Uterus (tissue), 2 donors: Measurements from ENCODE around the gene NKX6-1.

ENCODE experiments used
- POLR2A ChIP-seq, 2 donors: fragments of 450-650 bp; IDR thresholded peaks; one replicate each; pipeline ENCODE4 v1.6.1; 2016; ENCODE audit warnings: antibody characterized with exemption in 2 of 2, mild to moderate bottlenecking in 1 of 2, moderate library complexity in 1 of 2
- TF ChIP-seq, protein P1 (sequence below), 4 experiments: fragments of 200-600 bp in 2 of 4; fragments of 450-650 bp in 2 of 4; sonication (generic) in 2 of 4; IDR thresholded peaks; one replicate each; pipeline ENCODE4 v1.5.1; 2016 to 2019; ENCODE audit warnings: antibody characterized with exemption in 4 of 4, mild to moderate bottlenecking in 2 of 4, moderate library complexity in 1 of 4

DNA sequence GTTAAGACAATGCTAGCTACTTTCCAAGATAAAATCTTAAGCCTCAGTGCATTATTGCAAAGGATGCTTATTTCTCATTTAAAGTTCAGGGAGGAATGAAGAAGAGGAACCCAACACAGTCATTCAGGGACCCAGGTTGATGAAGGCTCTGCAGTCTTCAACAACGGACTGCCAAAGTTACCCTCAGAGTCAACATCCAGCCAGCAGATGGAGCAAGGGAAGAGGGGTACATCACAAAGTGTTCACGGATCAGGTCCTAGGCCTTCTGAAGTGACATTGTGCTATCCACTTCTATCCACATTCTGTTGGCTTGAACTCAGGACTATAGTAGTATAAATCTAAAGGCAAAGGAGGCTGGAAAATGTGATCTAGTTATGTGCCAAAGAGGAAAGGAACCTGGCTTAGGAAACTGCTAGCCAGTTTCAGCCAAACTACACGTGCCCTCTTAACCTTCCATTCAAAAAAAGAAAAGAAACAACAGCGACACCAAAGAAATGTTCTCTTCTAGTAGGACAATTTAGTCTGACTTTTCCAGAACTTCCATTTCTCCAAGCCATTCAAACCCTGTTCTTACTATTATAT, 28.8 kb downstream of the NKX6-1 start:
- TF ChIP-seq, protein P1, sequence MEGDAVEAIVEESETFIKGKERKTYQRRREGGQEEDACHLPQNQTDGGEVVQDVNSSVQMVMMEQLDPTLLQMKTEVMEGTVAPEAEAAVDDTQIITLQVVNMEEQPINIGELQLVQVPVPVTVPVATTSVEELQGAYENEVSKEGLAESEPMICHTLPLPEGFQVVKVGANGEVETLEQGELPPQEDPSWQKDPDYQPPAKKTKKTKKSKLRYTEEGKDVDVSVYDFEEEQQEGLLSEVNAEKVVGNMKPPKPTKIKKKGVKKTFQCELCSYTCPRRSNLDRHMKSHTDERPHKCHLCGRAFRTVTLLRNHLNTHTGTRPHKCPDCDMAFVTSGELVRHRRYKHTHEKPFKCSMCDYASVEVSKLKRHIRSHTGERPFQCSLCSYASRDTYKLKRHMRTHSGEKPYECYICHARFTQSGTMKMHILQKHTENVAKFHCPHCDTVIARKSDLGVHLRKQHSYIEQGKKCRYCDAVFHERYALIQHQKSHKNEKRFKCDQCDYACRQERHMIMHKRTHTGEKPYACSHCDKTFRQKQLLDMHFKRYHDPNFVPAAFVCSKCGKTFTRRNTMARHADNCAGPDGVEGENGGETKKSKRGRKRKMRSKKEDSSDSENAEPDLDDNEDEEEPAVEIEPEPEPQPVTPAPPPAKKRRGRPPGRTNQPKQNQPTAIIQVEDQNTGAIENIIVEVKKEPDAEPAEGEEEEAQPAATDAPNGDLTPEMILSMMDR (IDR thresholded peaks at IDR 0.05): no peak
- TF ChIP-seq POLR2A (IDR thresholded peaks at IDR 0.05): no peak
